Metanephros (tissue), 2 donors: Measurements from ENCODE around the gene ZFYVE26. TPM values are rescaled to one million over a fixed set of nuclear protein-coding genes. Genes with fewer than 3 reads are reported as not detected.

ENCODE experiments used
- small RNA-seq: library from RNA; depleted of rRNA; stranded (forward); fragments of <200 nt; gene quantifications from one replicate; pipeline ENCODE3, GENCODE V24; 2014; ENCODE audit warnings: low replicate concordance
- total RNA-seq: library from RNA; depleted of rRNA; stranded (reverse); fragments of >200 nt; gene quantifications from one replicate; pipeline ENCODE4 v1.2.3, GENCODE V29; 2014

Gene ZFYVE26
- total RNA-seq = 31.7 TPM

DNA sequence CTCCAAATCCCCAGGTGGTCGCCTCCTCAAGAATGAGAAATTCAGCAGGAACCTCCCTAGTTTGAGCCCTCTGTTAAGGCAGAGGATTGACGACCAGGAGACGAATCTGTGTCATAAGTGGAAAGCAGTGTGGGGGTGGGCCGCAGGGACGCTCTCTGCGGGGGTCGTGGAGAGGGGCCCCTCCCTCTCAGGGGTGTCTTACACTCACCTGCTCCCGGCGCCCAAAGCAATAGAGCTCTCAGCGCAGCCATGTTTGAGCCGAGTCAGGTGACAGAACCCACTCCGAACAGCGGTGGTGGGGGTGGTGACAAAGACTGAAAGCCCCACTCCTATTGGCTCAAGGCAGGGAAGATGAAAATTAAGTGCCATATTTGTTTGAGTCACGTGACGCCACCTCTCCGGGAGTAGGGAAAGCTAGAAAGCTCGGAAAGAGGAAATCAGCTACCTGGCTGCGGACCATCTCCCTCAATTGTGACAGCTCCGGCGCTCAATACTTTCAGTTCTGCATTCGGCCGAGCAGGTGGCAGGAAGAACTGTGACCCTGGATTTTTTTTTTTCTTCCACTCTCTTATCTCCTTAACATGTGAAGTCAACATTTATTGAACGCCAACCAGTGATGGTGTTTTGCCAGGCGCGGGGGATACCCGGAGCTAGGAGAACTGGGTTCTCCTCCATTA lies at the start of gene ZFYVE26:
ZFYVE26 (minus strand) TSS at position 265 of the 677 bp plus-strand sequence. CDS start 627 bp downstream, outside the sequence.

DNA sequence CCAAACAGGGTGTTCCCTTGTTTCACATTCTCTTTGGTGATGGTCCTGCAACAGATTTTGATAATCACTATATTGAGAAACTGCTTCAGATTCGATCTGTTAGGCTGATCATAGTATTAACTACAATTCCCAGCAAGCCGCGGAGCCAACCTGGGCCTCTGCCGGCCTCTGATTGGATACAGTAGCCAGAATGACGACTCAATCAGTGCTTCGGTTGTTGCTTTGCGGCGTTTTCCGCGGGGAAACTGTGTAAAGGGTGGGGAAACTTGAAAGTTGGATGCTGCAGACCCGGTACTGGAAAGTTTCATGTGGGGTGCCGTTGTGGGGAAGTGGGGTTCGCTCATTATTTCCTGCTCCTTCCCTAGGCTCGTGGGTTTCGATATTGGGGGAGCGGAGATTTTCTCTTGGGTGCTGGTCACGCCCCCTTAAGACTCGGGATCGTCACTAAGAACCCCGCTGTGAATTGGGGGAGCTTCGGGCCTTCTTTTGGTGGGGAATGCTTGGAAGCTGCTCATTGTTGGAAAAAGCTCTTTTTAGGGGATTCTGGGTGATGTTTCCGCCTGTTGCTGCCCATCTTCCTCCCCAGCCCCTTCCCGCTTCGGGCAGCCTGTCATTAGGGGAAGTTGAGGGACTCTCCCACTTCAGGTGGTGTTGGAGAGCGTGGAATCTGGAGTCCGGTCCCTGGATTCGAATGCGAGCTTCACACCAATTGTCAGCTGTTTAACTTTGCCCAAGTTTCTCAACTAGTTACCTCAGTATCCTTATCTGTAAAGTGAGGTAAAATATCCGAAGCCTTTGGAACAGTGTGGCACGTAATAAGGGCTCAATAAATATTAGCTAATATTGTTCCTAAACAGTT lies 3.4 kb upstream of the ZFYVE26 start, which contains the start of gene RAD51B:
RAD51B (plus strand) TSS at position 217 of the 859 bp plus-strand sequence.

DNA sequence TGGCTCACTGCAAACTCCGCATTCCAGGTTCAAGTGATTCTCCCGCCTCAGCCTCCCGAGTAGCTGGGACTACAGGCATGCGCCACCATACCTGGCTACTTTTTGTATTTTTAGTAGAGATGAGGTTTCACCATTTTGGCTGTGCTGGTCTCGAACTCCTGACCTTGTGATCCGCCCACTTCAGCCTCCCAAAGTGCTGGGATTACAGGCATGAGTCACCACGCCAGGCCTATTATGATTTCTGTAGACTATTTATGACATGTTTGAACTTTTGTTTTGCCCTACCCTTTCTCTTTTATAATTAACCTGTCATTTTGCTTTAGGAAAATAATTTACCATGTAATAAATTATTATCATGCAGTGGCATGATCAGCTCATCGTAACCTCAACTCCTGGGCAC lies 114.9 kb downstream of the ZFYVE26 start, which contains the start of gene RDH12:
RDH12 (plus strand) TSS at position 395 of the 400 bp plus-strand sequence. CDS start 20,757 bp downstream, outside the sequence.

Small RNAs within 50 kb of the gene (small RNA-seq; reads per million reads assigned to genes)
- not detected for gene AL049779.3
- gene RN7SL369P = not detected

Other genes with a start within 250 kb of the ZFYVE26 start
- 42.2 TPM for gene PIGH, start 216.3 kb downstream of the ZFYVE26 start, total RNA-seq
- 42.2 TPM for gene ARG2, start 196.7 kb downstream of the ZFYVE26 start, total RNA-seq
- gene VTI1B, start 142.0 kb downstream of the ZFYVE26 start, total RNA-seq = 48.5 TPM
- gene RDH11, start 120.8 kb downstream of the ZFYVE26 start, total RNA-seq = 69.9 TPM
- 0.18 TPM for gene RDH12, start 114.7 kb downstream of the ZFYVE26 start, total RNA-seq
- gene RAD51B, start 3.2 kb upstream of the ZFYVE26 start, total RNA-seq = 37.7 TPM